ENCODE measurements around the gene KLF17. TPM values are rescaled to one million over a fixed set of nuclear protein-coding genes. Genes with fewer than 3 reads are reported as not detected.

KLF17 gene
- total and polyA plus RNA-seq, 3 experiments from 2014 or later: not detected

DNA sequence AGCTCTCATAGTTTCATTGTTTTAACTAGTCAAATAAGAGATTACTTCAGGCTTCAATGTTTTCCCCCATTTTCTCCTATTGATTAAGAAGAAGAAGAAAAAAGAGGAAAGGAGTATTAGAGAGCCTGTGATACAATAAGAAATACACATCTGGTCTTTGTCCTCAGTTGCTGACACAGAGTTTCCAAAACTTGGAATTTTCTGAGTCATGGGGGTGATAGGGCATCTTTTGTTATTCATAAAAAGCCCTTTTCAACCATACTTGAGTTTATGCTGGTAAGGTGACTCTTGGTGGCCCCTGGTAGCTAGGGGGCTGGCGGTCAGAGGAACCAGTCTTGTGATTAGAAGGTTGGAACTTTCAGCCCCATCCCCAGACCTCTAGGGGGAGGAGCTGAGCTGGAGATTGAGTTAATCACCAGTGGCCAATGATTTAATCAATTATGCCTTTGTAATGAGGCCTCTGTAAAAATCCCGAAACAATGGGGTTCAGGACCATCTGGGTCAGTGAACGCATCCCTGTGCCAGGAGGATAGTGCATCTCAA, 51.7 kb downstream of the KLF17 start:
- Mint-ChIP-seq H3K27ac (no peak overlapping the region), H3K4me1 (peaks cover 4 to 7% (median 5%) of the 10 kb centered on the region in 3 donors), H3K4me3 (no peak overlapping the region), H3K36me3 (no peaks in the 10 kb centered on the region), H3K9me3 (peaks cover 8 to 16% (median 10%) of the 10 kb centered on the region in 5 donors), H3K27me3 (peaks cover 18 to 46% of the 10 kb centered on the region in 2 donors)
- Histone ChIP-seq H3K27ac (ENCODE audit: low read depth, low read length) (no peak overlapping the region), H3K36me3 (ENCODE audit: insufficient read depth, low read length) (no peaks in the 10 kb centered on the region), H3K27me3 (ENCODE audit: insufficient read depth, low read length, poor library complexity, severe bottlenecking) (no peaks in the 10 kb centered on the region), H3K4me1 (ENCODE audit: insufficient read depth, low read length) (no peaks in the 10 kb centered on the region), H3K9me3 (ENCODE audit: low read length) (no peaks in the 10 kb centered on the region), H3K4me3 (ENCODE audit: low read length) (no peak overlapping the region)
- POLR2A ChIA-PET: no interaction called here
- no peak for DNase-seq
- CTCF ChIA-PET: no interaction called here

DNA sequence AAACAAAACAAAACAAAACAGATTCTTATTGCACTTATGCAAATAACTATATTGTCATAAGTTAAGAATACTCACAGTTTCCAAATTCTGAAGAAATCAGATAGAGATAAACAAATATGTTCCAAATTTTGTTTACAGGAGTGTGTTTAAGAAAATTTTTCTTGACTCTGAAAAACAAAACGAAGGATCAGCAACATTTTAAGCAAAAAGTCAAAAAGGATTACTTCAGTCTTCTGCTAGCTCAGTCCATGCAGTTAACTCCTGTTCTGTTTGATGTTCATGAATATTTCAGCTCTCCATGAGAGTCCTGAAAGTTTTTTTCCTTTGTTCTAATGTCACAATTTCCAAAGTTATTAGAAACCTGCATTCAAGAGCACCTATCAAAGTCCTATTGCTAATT, 56.0 kb downstream of the KLF17 start:
- no peak overlapping the region for H3K4me3 ChIP-seq (ENCODE audit: low read length)
- no peaks in the 10 kb centered on the region for H3K9me3 ChIP-seq (ENCODE audit: low read length)
- Mint-ChIP-seq H3K27me3 (peaks cover 15 to 30% of the 10 kb centered on the region in 2 donors), H3K4me1 (peaks cover 0 to 2% (median 0%) of the 10 kb centered on the region in 3 donors), H3K9me3 (peaks cover 0 to 3% (median 0%) of the 10 kb centered on the region in 5 donors), H3K36me3 (no peaks in the 10 kb centered on the region), H3K27ac (no peak overlapping the region), H3K4me3 (no peak overlapping the region)
- H3K27me3 ChIP-seq (ENCODE audit: insufficient read depth, low read length, poor library complexity, severe bottlenecking): no peaks in the 10 kb centered on the region
- POLR2A ChIA-PET: no interaction called here
- CTCF ChIA-PET: no interaction called here
- no peaks in the 10 kb centered on the region for H3K4me1 ChIP-seq (ENCODE audit: insufficient read depth, low read length)
- no peaks in the 10 kb centered on the region for H3K36me3 ChIP-seq (ENCODE audit: insufficient read depth, low read length)
- no peak overlapping the region for H3K27ac ChIP-seq (ENCODE audit: low read depth, low read length)
- DNase-seq: no peak

Other genes with a start within 250 kb of the KLF17 start
- gene ARTN, start 185.0 kb upstream of the KLF17 start, total RNA-seq: under 1 TPM; 0.22 to 0.49 TPM
- gene ARTN, start 185.0 kb upstream of the KLF17 start, polyA plus RNA-seq: not detected
- 10 to 100 TPM; 28.9 to 32.1 TPM for gene IPO13, start 171.9 kb upstream of the KLF17 start, total RNA-seq
- 16.0 TPM for gene IPO13, start 171.9 kb upstream of the KLF17 start, polyA plus RNA-seq
- gene DPH2, start 148.8 kb upstream of the KLF17 start, total RNA-seq: 10 to 100 TPM; 85.8 to 94.7 TPM
- gene DPH2, start 148.8 kb upstream of the KLF17 start, polyA plus RNA-seq: 32.9 TPM
- gene ATP6V0B, start 143.9 kb upstream of the KLF17 start, total RNA-seq: 100 to 1,000 TPM; 184 to 205 TPM
- 190 TPM for gene ATP6V0B, start 143.9 kb upstream of the KLF17 start, polyA plus RNA-seq
- gene B4GALT2, start 139.6 kb upstream of the KLF17 start, total RNA-seq: 10 to 100 TPM; 39.7 to 41.7 TPM
- 1.9 TPM for gene B4GALT2, start 139.6 kb upstream of the KLF17 start, polyA plus RNA-seq
- gene CCDC24, start 127.2 kb upstream of the KLF17 start, total RNA-seq: 1 to 10 TPM; 2.7 to 3.4 TPM
- 0.43 TPM for gene CCDC24, start 127.2 kb upstream of the KLF17 start, polyA plus RNA-seq
- gene SLC6A9, start 87.4 kb upstream of the KLF17 start, total RNA-seq: 1 to 10 TPM; 6.8 to 7.3 TPM
- 0.21 TPM for gene SLC6A9, start 87.4 kb upstream of the KLF17 start, polyA plus RNA-seq
- gene KLF18, start 22.8 kb downstream of the KLF17 start, total RNA-seq: not detected
- gene KLF18, start 22.8 kb downstream of the KLF17 start, polyA plus RNA-seq: not detected
- gene DMAP1, start 94.7 kb downstream of the KLF17 start, total RNA-seq: 10 to 100 TPM; 35.0 to 36.1 TPM
- gene DMAP1, start 94.7 kb downstream of the KLF17 start, polyA plus RNA-seq: 45.5 TPM
- gene ERI3, start 236.4 kb downstream of the KLF17 start, total RNA-seq: 10 to 100 TPM; 53.8 to 59.9 TPM
- 36.1 TPM for gene ERI3, start 236.4 kb downstream of the KLF17 start, polyA plus RNA-seq